Measurements from ENCODE around the gene RGPD4.

The RGPD4 gene

GRCh38 chr2:107806901-107807300 is 19.8 kb upstream of the RGPD4 start:
- Mint-ChIP-seq H3K27ac (no peak overlapping the region), H3K9me3 (peaks cover 4% of the 10 kb centered on the region), H3K27me3 (ENCODE audit: low read depth, poor library complexity) (no peaks in the 10 kb centered on the region), H3K4me3 (no peak overlapping the region), H3K36me3 (ENCODE audit: low read depth) (no peaks in the 10 kb centered on the region), H3K4me1 (peaks cover 53% of the 10 kb centered on the region)
- TF ChIP-seq, protein P1, sequence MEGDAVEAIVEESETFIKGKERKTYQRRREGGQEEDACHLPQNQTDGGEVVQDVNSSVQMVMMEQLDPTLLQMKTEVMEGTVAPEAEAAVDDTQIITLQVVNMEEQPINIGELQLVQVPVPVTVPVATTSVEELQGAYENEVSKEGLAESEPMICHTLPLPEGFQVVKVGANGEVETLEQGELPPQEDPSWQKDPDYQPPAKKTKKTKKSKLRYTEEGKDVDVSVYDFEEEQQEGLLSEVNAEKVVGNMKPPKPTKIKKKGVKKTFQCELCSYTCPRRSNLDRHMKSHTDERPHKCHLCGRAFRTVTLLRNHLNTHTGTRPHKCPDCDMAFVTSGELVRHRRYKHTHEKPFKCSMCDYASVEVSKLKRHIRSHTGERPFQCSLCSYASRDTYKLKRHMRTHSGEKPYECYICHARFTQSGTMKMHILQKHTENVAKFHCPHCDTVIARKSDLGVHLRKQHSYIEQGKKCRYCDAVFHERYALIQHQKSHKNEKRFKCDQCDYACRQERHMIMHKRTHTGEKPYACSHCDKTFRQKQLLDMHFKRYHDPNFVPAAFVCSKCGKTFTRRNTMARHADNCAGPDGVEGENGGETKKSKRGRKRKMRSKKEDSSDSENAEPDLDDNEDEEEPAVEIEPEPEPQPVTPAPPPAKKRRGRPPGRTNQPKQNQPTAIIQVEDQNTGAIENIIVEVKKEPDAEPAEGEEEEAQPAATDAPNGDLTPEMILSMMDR (IDR thresholded peaks at IDR 0.05), result no peak
- DNase-seq, result no peak

- H3K9me3 Mint-ChIP-seq, result peaks cover 4% of the 10 kb centered on the region
- H3K27me3 Mint-ChIP-seq (ENCODE audit: low read depth, poor library complexity), result no peaks in the 10 kb centered on the region
- DNase-seq, result no peak
- H3K36me3 Mint-ChIP-seq (ENCODE audit: low read depth), result no peaks in the 10 kb centered on the region
- TF ChIP-seq, protein P1 (IDR thresholded peaks at IDR 0.05), result no peak
- H3K27ac Mint-ChIP-seq, result peak overlapping the region; percentile 89
- H3K4me1 Mint-ChIP-seq, result peaks cover 52% of the 10 kb centered on the region
- H3K4me3 Mint-ChIP-seq, result peak overlapping the region; percentile 25
Observed at GRCh38 chr2:107807988-107808387, 18.7 kb upstream of the RGPD4 start.

DNA sequence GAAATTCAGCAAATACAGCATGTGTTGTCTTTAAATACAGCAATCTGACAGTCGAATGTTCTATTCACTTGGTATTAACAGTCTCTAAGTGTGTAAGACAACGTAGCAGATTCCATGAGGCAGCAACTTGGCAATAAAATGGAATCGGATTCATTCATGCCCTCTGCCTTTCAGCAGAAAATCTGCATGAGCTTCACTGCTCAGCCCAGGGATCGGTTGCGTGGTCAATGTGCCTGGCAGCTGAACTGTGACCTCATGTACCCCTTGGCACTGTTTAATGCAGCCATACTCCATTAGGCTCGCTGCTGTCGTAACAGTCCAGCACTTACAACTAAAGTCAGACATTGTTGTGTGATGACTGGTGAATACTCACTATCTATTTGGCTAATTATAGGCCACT is 17.7 kb upstream of the RGPD4 start:
- H3K9me3 Mint-ChIP-seq, result peaks cover 4% of the 10 kb centered on the region
- no peak overlapping the region for H3K27ac Mint-ChIP-seq
- no peaks in the 10 kb centered on the region for H3K27me3 Mint-ChIP-seq (ENCODE audit: low read depth, poor library complexity)
- TF ChIP-seq, protein P1 (IDR thresholded peaks at IDR 0.05), result no peak
- peaks cover 52% of the 10 kb centered on the region for H3K4me1 Mint-ChIP-seq
- no peaks in the 10 kb centered on the region for H3K36me3 Mint-ChIP-seq (ENCODE audit: low read depth)
- H3K4me3 Mint-ChIP-seq, result no peak overlapping the region
- DNase-seq, result no peak

- Mint-ChIP-seq H3K9me3 (peaks cover 8% of the 10 kb centered on the region), H3K36me3 (ENCODE audit: low read depth) (no peaks in the 10 kb centered on the region), H3K27me3 (ENCODE audit: low read depth, poor library complexity) (no peaks in the 10 kb centered on the region), H3K27ac (no peak overlapping the region), H3K4me3 (no peak overlapping the region), H3K4me1 (peaks cover 52% of the 10 kb centered on the region)
- TF ChIP-seq, protein P1 (IDR thresholded peaks at IDR 0.05), result no peak
- DNase-seq, result no peak
Observed at GRCh38 chr2:107809835-107810234, 16.9 kb upstream of the RGPD4 start.

- TF ChIP-seq, protein P1 (IDR thresholded peaks at IDR 0.05), result no peak
- H3K27me3 Mint-ChIP-seq (ENCODE audit: low read depth, poor library complexity), result no peaks in the 10 kb centered on the region
- no peak for DNase-seq
- H3K27ac Mint-ChIP-seq, result no peak overlapping the region
- H3K4me3 Mint-ChIP-seq, result no peak overlapping the region
- H3K9me3 Mint-ChIP-seq, result peaks cover 8% of the 10 kb centered on the region
- no peaks in the 10 kb centered on the region for H3K36me3 Mint-ChIP-seq (ENCODE audit: low read depth)
- peaks cover 52% of the 10 kb centered on the region for H3K4me1 Mint-ChIP-seq
Observed at GRCh38 chr2:107810734-107811133, 16.0 kb upstream of the RGPD4 start.

- TF ChIP-seq, protein P1 (IDR thresholded peaks at IDR 0.05), result no peak
- Mint-ChIP-seq H3K27ac (no peak overlapping the region), H3K36me3 (ENCODE audit: low read depth) (no peaks in the 10 kb centered on the region), H3K9me3 (peaks cover 5% of the 10 kb centered on the region), H3K27me3 (ENCODE audit: low read depth, poor library complexity) (no peaks in the 10 kb centered on the region), H3K4me1 (peaks cover 52% of the 10 kb centered on the region), H3K4me3 (no peak overlapping the region)
- no peak for DNase-seq
Observed at GRCh38 chr2:107811411-107811810, 15.3 kb upstream of the RGPD4 start.
